Stimulated activated CD4-positive, alpha-beta T cell treated with anti-CD3 and anti-CD28 coated beads, Interleukin-1b, Interleukin-23, amount 100 ng/mL, for 48 hours (primary cell): ENCODE measurements around the gene HCRTR1.

ENCODE experiments used
- DNase-seq: peaks from one replicate; pipeline ENCODE4 v3.0.0-alpha.2; 2020

HCRTR1 gene

GRCh38 chr1:31669786-31670592, 52.5 kb downstream of the HCRTR1 start:
- DNase-seq, result no peak

GRCh38 chr1:31670593-31670964, 53.1 kb downstream of the HCRTR1 start:
- DNase-seq, result no peak

- DNase-seq, result no peak
Observed at GRCh38 chr1:31671147-31671546, 53.7 kb downstream of the HCRTR1 start.

- DNase-seq, result no peak
Observed at GRCh38 chr1:31671561-31672201, 54.2 kb downstream of the HCRTR1 start.

GRCh38 chr1:31672986-31673385, 55.5 kb downstream of the HCRTR1 start:
- no peak for DNase-seq

GRCh38 chr1:31673433-31673832, 55.9 kb downstream of the HCRTR1 start:
- no peak for DNase-seq

- no peak for DNase-seq
Observed at GRCh38 chr1:31674626-31675025, 57.1 kb downstream of the HCRTR1 start.

- DNase-seq, result no peak
Observed at GRCh38 chr1:31675161-31675560, 57.7 kb downstream of the HCRTR1 start.

GRCh38 chr1:31675756-31676155, 58.3 kb downstream of the HCRTR1 start:
- DNase-seq, result no peak
